Measurements from ENCODE around the gene SHROOM3.

- TF ChIP-seq CTCF (CRISPR knock-in tag; IDR thresholded peaks at IDR 0.05) = no peak
- TF ChIP-seq ATRX (CRISPR knock-in tag; IDR thresholded peaks at IDR 0.05; ENCODE audit: borderline replicate concordance) = no peak
These were observed 337.6 kb downstream of the SHROOM3 start for GRCh38 chr4:76772498-76773106.

Measured in HepG2 (cell line).